HG02852 (cell line): ENCODE data around the gene UTS2R.
"Not testable (repeated sequence)": the region's sequence is repeated elsewhere in the genome, so short reads cannot be mapped to it uniquely, and the experiment has no call there.

Experiments
- ATAC-seq: cut with Tn5 transposase; IDR thresholded peaks from one replicate; pipeline ENCODE4 v1.9.1; 2021; ENCODE audit warnings: mild to moderate bottlenecking, moderate library complexity; ENCODE audit not compliant: unreplicated experiment

UTS2R gene

GRCh38 chr17:82403662-82404660, 32.4 kb downstream of the UTS2R start:
- ATAC-seq = no peak

- no peak for ATAC-seq
Measured at GRCh38 chr17:82405051-82405450, 33.5 kb downstream of the UTS2R start.

- ATAC-seq = no peak
Measured at GRCh38 chr17:82406131-82406671, 34.6 kb downstream of the UTS2R start.

- ATAC-seq = no peak
Measured at GRCh38 chr17:82407255-82407654, 35.7 kb downstream of the UTS2R start.

GRCh38 chr17:82408288-82408937, 36.8 kb downstream of the UTS2R start:
- no peak for ATAC-seq

GRCh38 chr17:82408938-82409318, 37.4 kb downstream of the UTS2R start:
- ATAC-seq = no peak

- no peak for ATAC-seq
Measured at GRCh38 chr17:82410014-82410716, 38.6 kb downstream of the UTS2R start.

- no peak for ATAC-seq
Measured at GRCh38 chr17:82411396-82412053, 40.0 kb downstream of the UTS2R start.

- not testable (repeated sequence) for ATAC-seq
Measured at GRCh38 chr17:82412081-82412480, 40.5 kb downstream of the UTS2R start.

- no peak for ATAC-seq
Measured at GRCh38 chr17:82412535-82413520, 41.3 kb downstream of the UTS2R start.

- no peak for ATAC-seq
Measured at GRCh38 chr17:82414548-82415281, 43.1 kb downstream of the UTS2R start.

GRCh38 chr17:82415336-82415735, 43.8 kb downstream of the UTS2R start:
- ATAC-seq = no peak

GRCh38 chr17:82415786-82416185, 44.2 kb downstream of the UTS2R start:
- no peak for ATAC-seq

GRCh38 chr17:82416264-82416663, 44.7 kb downstream of the UTS2R start:
- no peak for ATAC-seq

GRCh38 chr17:82416771-82417170, 45.2 kb downstream of the UTS2R start:
- ATAC-seq = no peak

GRCh38 chr17:82418001-82418986, 46.7 kb downstream of the UTS2R start, which contains the start of the genes HEXD and OGFOD3:
HEXD (plus strand) TSS chr17:82418347; CDS start chr17:82419800, 1,453 bp downstream.
OGFOD3 (minus strand) TSS chr17:82418586; CDS start chr17:82418485, 101 bp downstream.
- peak; percentile 71 for ATAC-seq

GRCh38 chr17:82419540-82419939, 48.0 kb downstream of the UTS2R start:
- ATAC-seq = no peak
